Mesenchymal stem cell (in vitro differentiated cells and primary cell): ENCODE measurements around the gene PPARGC1A.
A peak's percentile ranks its signal among the peaks of the same experiment; 100 is the strongest.

Experiments
- DNase-seq: peaks from one replicate; pipeline ENCODE4 v3.0.0-alpha.2; 2013
- H2AFZ ChIP-seq: one replicate; pipeline ENCODE4 v1.6.1; 2013; ENCODE audit warnings: low read depth, mild to moderate bottlenecking, control low read depth, inconsistent platforms, low read length, moderate library complexity
- H2AK5ac ChIP-seq: 2 replicates; pipeline ENCODE4 v1.6.1; 2013; ENCODE audit warnings: low read length, moderate library complexity, mild to moderate bottlenecking, inconsistent platforms; ENCODE audit not compliant: severe bottlenecking
- H2BK120ac ChIP-seq: one replicate; pipeline ENCODE4 v1.6.1; 2013; ENCODE audit warnings: low read depth, mild to moderate bottlenecking, inconsistent platforms, low read length, moderate library complexity
- H2BK12ac ChIP-seq, 2 experiments: one replicate each; pipeline ENCODE4 v1.6.1; 2013; ENCODE audit warnings: inconsistent platforms in 2 of 2, low read length in 2 of 2, mild to moderate bottlenecking in 2 of 2, moderate library complexity in 2 of 2, control low read depth in 1 of 2
- H2BK15ac ChIP-seq: one replicate; pipeline ENCODE4 v1.6.1; 2013; ENCODE audit warnings: mild to moderate bottlenecking, low read depth, inconsistent platforms; ENCODE audit not compliant: poor library complexity, severe bottlenecking
- H2BK5ac ChIP-seq: 2 replicates; pipeline ENCODE4 v1.6.1; 2013; ENCODE audit warnings: low read depth, mild to moderate bottlenecking, low read length, control low read depth, inconsistent platforms; ENCODE audit not compliant: poor library complexity, severe bottlenecking
- H3K14ac ChIP-seq, 2 experiments: one replicate each; pipeline ENCODE4 v1.6.1; 2013; ENCODE audit warnings: inconsistent platforms in 2 of 2, low read length in 2 of 2, control low read depth in 1 of 2, mild to moderate bottlenecking in 1 of 2, moderate library complexity in 1 of 2
- H3K18ac ChIP-seq, 2 experiments: one replicate each; pipeline ENCODE4 v1.6.1; 2013; ENCODE audit warnings: inconsistent platforms in 2 of 2, low read length in 2 of 2, control low read depth in 1 of 2, low read depth in 1 of 2, mild to moderate bottlenecking in 1 of 2
- H3K23ac ChIP-seq, 2 experiments: one replicate each; pipeline ENCODE4 v1.6.1; 2013; ENCODE audit warnings: inconsistent platforms in 2 of 2, low read length in 2 of 2, mild to moderate bottlenecking in 2 of 2, moderate library complexity in 2 of 2, control low read depth in 1 of 2
- H3K27ac ChIP-seq: 2 replicates; pipeline ENCODE4 v1.5.1; 2013; ENCODE audit warnings: mild to moderate bottlenecking, moderate library complexity, low read length, control low read depth, inconsistent platforms; ENCODE audit not compliant: poor library complexity, severe bottlenecking
- H3K27me3 ChIP-seq, 2 experiments: 2 replicates each; pipeline versions ENCODE4 v1.6.1 to v1.7.0; 2013; ENCODE audit warnings: low read length in 2 of 2, mild to moderate bottlenecking in 2 of 2, moderate library complexity in 2 of 2, control low read depth in 1 of 2, inconsistent platforms in 1 of 2; ENCODE audit not compliant: control insufficient read depth in 1 of 2, insufficient read depth in 1 of 2
- H3K36me3 ChIP-seq, 2 experiments: 2 replicates each; pipeline versions ENCODE4 v1.6.1 to v1.7.0; 2013; ENCODE audit warnings: low read length in 2 of 2, control low read depth in 1 of 2, inconsistent platforms in 1 of 2, low read depth in 1 of 2, mild to moderate bottlenecking in 1 of 2; ENCODE audit not compliant: insufficient read depth in 2 of 2, control insufficient read depth in 1 of 2
- H3K4ac ChIP-seq, 2 experiments: one replicate each; pipeline ENCODE4 v1.6.1; 2013; ENCODE audit warnings: inconsistent platforms in 2 of 2, low read length in 2 of 2, mild to moderate bottlenecking in 2 of 2, moderate library complexity in 2 of 2, control low read depth in 1 of 2, low read depth in 1 of 2
- H3K4me1 ChIP-seq: 2 replicates; pipeline ENCODE4 v1.6.1; 2013; ENCODE audit warnings: low read depth, low read length, control low read depth; ENCODE audit not compliant: control insufficient read depth, insufficient read depth
- H3K4me2 ChIP-seq: 2 replicates; pipeline ENCODE4 v1.6.1; 2013; ENCODE audit warnings: low read length, mild to moderate bottlenecking, inconsistent platforms; ENCODE audit not compliant: poor library complexity, severe bottlenecking
- H3K4me3 ChIP-seq, 2 experiments: 2 replicates each; pipeline versions ENCODE4 v1.5.1 to v1.7.0; 2013; ENCODE audit warnings: low read length in 2 of 2, mild to moderate bottlenecking in 2 of 2, control low read depth in 1 of 2, low read depth in 1 of 2; ENCODE audit not compliant: insufficient read depth in 1 of 2
- H3K79me1 ChIP-seq: replicated peaks from 2 replicates; pipeline ENCODE4 v1.6.1; 2013; ENCODE audit warnings: mild to moderate bottlenecking, control low read depth, low read length, inconsistent platforms; ENCODE audit not compliant: poor library complexity, severe bottlenecking
- H3K9ac ChIP-seq: 2 replicates; pipeline ENCODE4 v1.7.0; 2013; ENCODE audit warnings: mild to moderate bottlenecking, low read length, moderate library complexity
- H3K9me3 ChIP-seq: 2 replicates; pipeline ENCODE4 v1.7.0; 2013; ENCODE audit warnings: mild to moderate bottlenecking, low read length; ENCODE audit not compliant: control insufficient read depth
- H4K8ac ChIP-seq: one replicate; pipeline ENCODE4 v1.6.1; 2013; ENCODE audit warnings: inconsistent platforms, mild to moderate bottlenecking, low read length, moderate library complexity
- H4K91ac ChIP-seq: one replicate; pipeline ENCODE4 v1.6.1; 2013; ENCODE audit warnings: mild to moderate bottlenecking, low read length, inconsistent platforms
- WGBS: methylation state at CpG from one replicate; pipeline ENCODE4 v1.1.7; 2013; ENCODE audit warnings: mixed read lengths; 5-methylcytosine and 5-hydroxymethylcytosine counted together

The PPARGC1A gene

GRCh38 chr4:23873717-23874535 is 15.9 kb downstream of the PPARGC1A start:
- H3K14ac ChIP-seq: no peak overlapping the region
- no peak overlapping the region for H2AK5ac ChIP-seq
- H3K27me3 ChIP-seq: no peaks in the 10 kb centered on the region
- H2BK5ac ChIP-seq: no peak overlapping the region
- H2BK12ac ChIP-seq: no peak overlapping the region
- no peak overlapping the region for H3K4me3 ChIP-seq
- H3K36me3 ChIP-seq: no peaks in the 10 kb centered on the region
- H3K18ac ChIP-seq: no peak overlapping the region
- H3K9ac ChIP-seq: no peak overlapping the region
- DNase-seq: no peak
- H2AFZ ChIP-seq: no peak overlapping the region
- no peak overlapping the region for H3K23ac ChIP-seq
- no peak overlapping the region for H4K91ac ChIP-seq
- WGBS: 38% methylated on average over 5 of the region's 7 CpGs
- H3K79me1 ChIP-seq: no peaks in the 10 kb centered on the region
- no peak overlapping the region for H2BK15ac ChIP-seq
- no peak overlapping the region for H4K8ac ChIP-seq
- no peak overlapping the region for H3K27ac ChIP-seq
- H3K4me2 ChIP-seq: no peak overlapping the region
- no peaks in the 10 kb centered on the region for H3K9me3 ChIP-seq
- H3K4me1 ChIP-seq: peaks cover 2% of the 10 kb centered on the region
- H3K4ac ChIP-seq: no peak overlapping the region
- no peak overlapping the region for H2BK120ac ChIP-seq

GRCh38 chr4:23871426-23871825 is 18.4 kb downstream of the PPARGC1A start:
- H3K4me2 ChIP-seq: no peak overlapping the region
- H3K4me3 ChIP-seq: no peak overlapping the region
- no peak overlapping the region for H2AK5ac ChIP-seq
- no peak overlapping the region for H2AFZ ChIP-seq
- no peak for DNase-seq
- no peaks in the 10 kb centered on the region for H3K36me3 ChIP-seq
- no peak overlapping the region for H3K4ac ChIP-seq
- H3K79me1 ChIP-seq: no peaks in the 10 kb centered on the region
- H3K18ac ChIP-seq: no peak overlapping the region
- H3K23ac ChIP-seq: no peak overlapping the region
- no peaks in the 10 kb centered on the region for H3K4me1 ChIP-seq
- H3K14ac ChIP-seq: no peak overlapping the region
- no peak overlapping the region for H2BK12ac ChIP-seq
- H2BK5ac ChIP-seq: no peak overlapping the region
- H3K27me3 ChIP-seq: no peaks in the 10 kb centered on the region
- H3K9me3 ChIP-seq: no peaks in the 10 kb centered on the region
- no peak overlapping the region for H3K27ac ChIP-seq
- H2BK120ac ChIP-seq: no peak overlapping the region
- no peak overlapping the region for H2BK15ac ChIP-seq
- no peak overlapping the region for H3K9ac ChIP-seq
- H4K91ac ChIP-seq: no peak overlapping the region
- no peak overlapping the region for H4K8ac ChIP-seq
- WGBS: 93% methylated on average over 2 of the region's 2 CpGs

- no peak overlapping the region for H2BK12ac ChIP-seq
- WGBS: 96% methylated on average over 10 of the region's 11 CpGs
Measured at GRCh38 chr4:23866450-23867075, 23.3 kb downstream of the PPARGC1A start.

GRCh38 chr4:23861897-23862296 is 27.9 kb downstream of the PPARGC1A start:
- H3K14ac ChIP-seq: no peak overlapping the region
- no peak overlapping the region for H2BK120ac ChIP-seq
- no peaks in the 10 kb centered on the region for H3K36me3 ChIP-seq
- no peaks in the 10 kb centered on the region for H3K9me3 ChIP-seq
- no peaks in the 10 kb centered on the region for H3K79me1 ChIP-seq
- no peak overlapping the region for H3K4me3 ChIP-seq
- H3K4ac ChIP-seq: no peak overlapping the region
- H3K27me3 ChIP-seq: no peaks in the 10 kb centered on the region
- no peak overlapping the region for H2AK5ac ChIP-seq
- no peak overlapping the region for H3K27ac ChIP-seq
- no peak overlapping the region for H2BK5ac ChIP-seq
- no peak overlapping the region for H2AFZ ChIP-seq
- H4K8ac ChIP-seq: no peak overlapping the region
- H3K9ac ChIP-seq: no peak overlapping the region
- DNase-seq: peak; percentile 16
- H2BK15ac ChIP-seq: no peak overlapping the region
- H3K4me2 ChIP-seq: no peak overlapping the region
- no peak overlapping the region for H3K23ac ChIP-seq
- H3K4me1 ChIP-seq: peaks cover 3% of the 10 kb centered on the region
- no peak overlapping the region for H3K18ac ChIP-seq
- 80% methylated on average over 1 of the region's 1 CpG for WGBS
- H4K91ac ChIP-seq: no peak overlapping the region
- no peak overlapping the region for H2BK12ac ChIP-seq

More at GRCh38 chr4:23866450-23867075, 23.3 kb downstream of the PPARGC1A start:
- Histone ChIP-seq H3K4me3 (no peak overlapping the region), H3K4me1 (peaks cover 3% of the 10 kb centered on the region), H3K9ac (no peak overlapping the region), H3K18ac (no peak overlapping the region), H3K27me3 (no peaks in the 10 kb centered on the region), H3K79me1 (no peaks in the 10 kb centered on the region), H2BK120ac (no peak overlapping the region), H3K36me3 (no peaks in the 10 kb centered on the region), H3K23ac (no peak overlapping the region), H4K91ac (no peak overlapping the region), H3K9me3 (no peaks in the 10 kb centered on the region), H2BK15ac (no peak overlapping the region), H3K4me2 (no peak overlapping the region), H2BK5ac (no peak overlapping the region), H3K14ac (no peak overlapping the region), H4K8ac (no peak overlapping the region), H3K27ac (no peak overlapping the region), H2AFZ (no peak overlapping the region), H2AK5ac (no peak overlapping the region), H3K4ac (no peak overlapping the region)
- DNase-seq: no peak
